HG02981 (cell line): Measurements from ENCODE around the gene ASIC2.

Experiments
- ATAC-seq: cut with Tn5 transposase; IDR thresholded peaks from one replicate; pipeline ENCODE4 v1.9.1; 2021; ENCODE audit warnings: mild to moderate bottlenecking, moderate library complexity; ENCODE audit not compliant: unreplicated experiment

ASIC2 gene

DNA sequence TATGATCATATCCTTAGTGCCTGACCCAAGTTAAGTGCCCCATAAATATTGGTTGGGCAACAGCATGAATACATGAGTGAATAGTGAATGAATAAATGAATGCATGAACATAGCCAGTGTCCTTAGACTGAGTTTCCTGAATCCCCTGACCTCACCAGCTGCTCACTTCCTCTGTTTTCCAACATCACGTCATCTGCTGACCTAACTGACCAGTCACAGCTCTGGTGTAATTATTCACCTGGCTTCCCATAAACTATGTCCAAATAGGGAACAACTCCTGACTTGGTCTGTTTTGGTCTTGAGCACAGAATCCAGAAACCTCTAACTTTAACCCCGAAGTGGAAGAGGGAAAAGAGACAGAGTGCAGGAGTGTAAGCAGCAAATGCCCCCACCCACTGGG is 83.4 kb downstream of the ASIC2 start:
- ATAC-seq, result no peak

DNA sequence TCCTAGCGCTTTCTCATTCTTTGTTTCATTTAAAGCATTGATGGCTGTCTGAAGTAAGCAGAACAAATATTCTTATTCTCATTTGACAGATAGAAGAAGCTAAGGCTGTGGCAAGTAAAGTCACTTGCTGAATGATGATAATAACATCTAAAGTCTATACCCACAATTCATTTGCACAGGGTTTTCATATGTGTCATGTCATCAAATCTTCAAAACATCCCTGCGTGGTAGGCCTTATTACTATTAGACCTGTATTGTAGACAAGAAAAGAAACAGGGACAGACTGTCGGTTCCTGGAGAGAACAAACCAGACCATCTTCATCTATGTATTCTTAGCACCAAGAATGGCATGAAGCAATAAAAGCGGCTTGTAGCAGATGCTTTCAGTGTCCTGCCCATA is 85.9 kb downstream of the ASIC2 start:
- no peak for ATAC-seq

DNA sequence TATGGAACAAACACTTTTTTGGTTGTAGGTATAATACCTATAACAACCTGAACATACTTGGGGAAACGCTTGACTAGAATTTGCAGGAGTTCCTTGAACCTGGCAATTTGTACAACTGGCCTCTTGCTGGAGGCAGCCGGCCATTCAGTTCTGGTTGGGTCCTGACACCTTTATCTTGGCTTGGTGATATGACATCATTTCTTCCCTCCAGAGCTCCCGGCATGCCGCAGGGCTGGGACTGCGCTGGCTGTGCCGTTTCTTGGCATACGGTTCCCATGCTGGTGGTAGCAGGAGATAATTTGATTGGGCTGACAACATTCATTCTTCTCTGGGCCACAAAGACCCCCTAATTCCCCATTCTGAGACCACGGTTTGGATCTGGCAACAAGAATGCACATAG is 87.5 kb downstream of the ASIC2 start:
- no peak for ATAC-seq

DNA sequence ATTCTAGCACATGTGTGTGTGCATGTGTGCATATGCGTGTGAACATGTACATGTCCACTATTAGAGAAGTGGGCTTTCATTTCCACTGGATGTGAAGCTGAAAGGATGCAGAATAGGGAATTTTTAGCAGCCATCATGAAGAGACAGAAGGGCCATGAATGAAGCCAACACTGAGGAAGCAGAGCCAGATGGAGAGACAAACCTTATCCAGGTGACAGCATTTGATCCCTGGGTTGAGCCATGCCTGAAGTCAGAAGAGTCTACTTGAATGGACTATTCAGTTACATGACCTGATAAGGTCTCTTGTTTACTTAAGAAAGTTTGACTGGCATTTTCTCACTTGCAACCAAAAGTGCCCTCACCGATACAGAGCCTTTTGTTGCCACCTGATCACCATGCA is 88.4 kb downstream of the ASIC2 start:
- ATAC-seq, result no peak

DNA sequence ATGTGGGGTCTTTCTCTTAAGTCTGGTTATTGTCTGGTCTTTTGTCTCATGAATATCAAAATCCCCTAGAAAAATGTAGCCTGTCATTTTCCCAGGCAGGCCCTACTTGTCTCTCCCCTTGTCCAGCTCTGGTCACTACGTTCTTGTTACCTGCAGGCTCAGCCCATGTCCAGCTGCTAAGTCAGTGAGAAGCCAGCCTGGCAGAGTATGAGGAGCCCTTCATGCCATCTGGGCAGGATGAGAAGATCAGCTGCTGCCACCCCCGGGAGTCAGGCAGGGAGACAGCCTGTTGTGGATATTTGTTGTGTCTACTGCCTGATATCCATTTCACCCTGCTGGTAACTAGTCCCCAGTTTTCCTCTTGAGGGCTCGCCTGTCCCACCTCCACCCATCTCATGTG is 88.9 kb downstream of the ASIC2 start:
- ATAC-seq, result no peak

DNA sequence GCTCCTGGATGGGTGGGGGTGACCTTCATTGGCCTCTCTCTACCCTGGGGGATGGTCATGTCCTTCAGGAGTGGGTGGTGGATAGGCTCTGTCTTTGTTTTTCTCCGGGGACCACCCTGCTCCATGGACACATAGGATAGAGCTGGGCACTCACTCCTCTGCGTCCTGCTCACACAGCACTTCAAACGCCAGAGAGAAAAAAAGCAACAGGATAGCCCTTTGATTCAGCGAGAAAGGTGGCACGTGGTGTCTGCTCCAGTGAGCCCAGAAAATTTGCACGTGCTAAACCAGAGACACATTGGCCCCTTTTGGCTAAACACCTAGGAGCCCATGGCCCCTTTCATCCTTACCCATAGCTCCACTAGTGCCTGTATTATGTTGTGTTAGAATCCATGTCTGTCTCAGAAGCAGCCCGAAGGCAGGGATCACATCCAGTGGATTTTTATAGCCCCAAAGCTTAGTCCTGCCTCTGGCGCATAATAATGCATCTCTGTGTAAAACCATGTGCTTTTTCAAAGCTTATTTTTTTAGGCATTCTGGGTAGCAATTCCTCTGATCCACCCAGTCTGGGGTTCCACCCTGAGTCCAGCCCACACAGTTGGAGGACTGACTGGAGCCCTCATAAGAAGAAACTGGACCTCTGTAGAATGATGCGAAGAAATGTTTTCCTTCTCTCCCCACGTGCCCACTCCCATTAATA is 90.1 kb downstream of the ASIC2 start:
- no peak for ATAC-seq

DNA sequence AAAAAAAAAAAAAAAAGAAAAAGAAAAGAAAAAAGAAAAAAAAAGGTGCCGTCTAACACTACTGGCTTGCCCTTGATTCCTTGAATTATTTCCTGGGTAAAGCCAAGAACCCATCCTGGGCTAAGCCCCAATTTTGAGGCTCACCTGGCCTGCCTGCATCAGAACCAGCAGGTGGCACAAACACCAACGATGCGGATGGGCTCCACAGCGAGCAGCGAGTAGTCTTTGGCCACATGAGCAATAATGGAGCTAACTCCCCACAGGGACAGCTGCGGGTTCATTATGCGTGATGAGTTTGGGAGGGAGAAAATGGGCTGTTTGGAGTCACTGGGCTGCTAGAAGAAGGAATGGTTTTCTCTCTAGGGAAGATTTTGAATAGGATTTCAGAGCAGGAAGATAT is 91.1 kb downstream of the ASIC2 start:
- no peak for ATAC-seq

DNA sequence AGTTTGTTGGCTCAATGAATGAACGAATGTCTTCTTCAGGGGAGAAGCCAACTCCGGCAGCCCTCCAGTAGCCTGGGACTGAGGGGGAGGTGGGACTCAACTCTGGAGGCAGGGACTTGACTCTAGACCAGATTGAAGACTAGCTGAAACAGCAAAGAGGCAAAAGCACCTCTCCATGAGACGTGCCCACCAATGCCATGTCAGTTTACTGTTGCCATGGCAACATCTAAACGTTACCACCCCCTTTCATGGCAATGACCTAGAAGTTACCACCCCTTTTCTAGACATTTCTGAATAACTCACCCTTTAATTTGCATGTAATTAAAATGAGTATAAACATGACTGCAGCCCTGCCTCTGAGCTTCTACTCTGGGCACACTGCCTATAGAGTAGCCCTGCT is 91.8 kb downstream of the ASIC2 start:
- ATAC-seq, result no peak

DNA sequence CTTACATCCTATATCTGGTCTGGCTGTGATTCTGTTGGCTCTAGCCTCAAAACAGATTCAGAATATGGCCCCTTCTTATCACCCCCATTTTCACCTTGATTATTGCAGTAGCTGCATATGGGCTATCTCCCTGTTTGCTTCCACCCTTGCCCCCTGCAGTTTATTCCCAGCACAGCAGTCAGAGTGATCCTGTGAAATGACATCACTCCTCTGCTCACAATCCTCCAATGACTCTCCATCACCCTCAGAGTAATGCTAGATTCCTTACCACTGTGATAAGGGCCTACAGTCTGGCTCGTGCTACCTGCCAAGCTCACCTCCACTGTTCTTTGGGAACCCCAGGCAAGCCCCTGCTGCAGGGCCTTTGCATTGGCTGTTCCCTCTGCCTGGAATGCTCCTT is 92.5 kb downstream of the ASIC2 start:
- no peak for ATAC-seq

DNA sequence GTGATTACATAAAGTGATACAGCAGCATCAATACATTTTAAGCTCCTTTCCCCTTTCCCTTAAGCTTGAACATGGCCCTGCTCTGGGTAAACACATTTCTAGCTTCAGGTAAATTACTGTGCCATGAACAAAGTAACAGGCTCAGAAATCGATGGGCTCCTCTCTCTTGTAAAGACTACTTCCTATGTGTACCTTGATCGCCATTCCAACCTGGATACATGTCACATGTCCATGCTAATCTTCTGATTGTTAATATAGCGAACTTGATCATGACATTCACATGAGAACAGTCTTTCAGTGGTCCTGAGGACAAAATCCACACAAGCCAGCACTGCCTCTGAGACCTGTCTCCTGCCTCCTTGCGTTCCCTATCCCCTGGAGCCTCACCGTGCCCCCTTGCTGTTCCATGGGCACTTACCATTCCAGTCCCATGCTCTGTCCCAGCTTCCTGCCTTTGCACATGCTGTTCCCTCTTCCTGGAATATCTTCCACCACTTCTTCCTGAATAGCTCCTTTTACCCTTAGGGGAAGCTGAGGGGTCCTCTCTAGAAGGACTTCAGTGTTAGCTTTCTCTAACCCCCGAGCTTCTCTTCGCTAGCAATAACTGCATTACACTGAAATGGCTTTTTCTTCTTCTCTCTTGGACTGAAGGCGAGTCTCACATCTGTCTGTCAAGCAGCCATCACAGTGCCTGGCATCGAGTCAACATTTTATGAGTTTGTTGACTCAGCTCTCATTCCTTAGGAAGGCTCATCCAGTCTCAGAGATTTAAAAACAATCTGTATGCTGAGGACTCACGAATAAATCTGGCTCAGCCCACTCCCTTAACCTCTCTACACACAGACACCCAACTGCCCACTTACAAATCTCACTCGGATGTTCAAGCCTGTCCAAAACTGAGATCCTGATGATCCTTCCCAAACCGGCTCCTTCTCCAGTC is 93.3 kb downstream of the ASIC2 start:
- no peak for ATAC-seq

- no peak for ATAC-seq
Observed at GRCh38 chr17:33198954-33199353, 94.1 kb downstream of the ASIC2 start.

DNA sequence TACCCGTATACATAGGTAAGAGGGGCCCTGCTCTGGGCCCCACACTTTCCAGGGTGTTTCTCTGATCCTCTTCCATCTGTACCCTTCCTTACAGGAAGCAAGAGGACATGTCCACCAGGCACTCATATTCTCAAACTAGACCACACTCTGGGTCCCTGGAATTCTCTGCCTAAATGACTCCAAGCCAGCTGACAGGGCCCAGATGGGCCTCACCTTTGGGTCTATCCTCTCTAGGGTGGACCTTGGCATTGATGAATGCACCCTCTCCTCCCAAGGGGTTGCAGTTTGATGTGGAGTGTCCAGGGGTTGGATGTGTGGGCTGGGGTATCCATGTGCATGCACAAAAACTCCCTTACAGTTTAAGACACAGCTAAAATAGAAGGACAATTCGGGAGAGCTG is 95.8 kb downstream of the ASIC2 start:
- no peak for ATAC-seq

DNA sequence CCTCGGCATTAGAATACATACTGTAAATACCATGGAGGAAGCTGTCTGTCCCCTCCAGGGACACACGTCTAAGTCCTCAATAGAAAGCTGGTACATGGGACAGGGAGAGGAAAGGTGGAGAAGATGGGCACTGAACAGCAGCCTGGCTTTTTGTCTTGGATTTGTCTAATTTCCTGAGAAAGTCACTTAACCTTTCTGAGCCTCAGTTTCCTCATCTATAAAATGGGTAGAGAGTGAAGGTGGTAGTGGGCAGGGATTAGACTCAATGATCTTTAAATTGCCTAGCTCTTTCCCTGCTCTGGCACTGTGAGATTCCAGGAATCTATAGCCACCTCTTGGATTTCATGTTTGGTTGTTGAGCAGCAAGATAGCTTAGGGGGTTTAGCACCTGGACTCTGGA is 96.2 kb downstream of the ASIC2 start:
- ATAC-seq, result no peak

DNA sequence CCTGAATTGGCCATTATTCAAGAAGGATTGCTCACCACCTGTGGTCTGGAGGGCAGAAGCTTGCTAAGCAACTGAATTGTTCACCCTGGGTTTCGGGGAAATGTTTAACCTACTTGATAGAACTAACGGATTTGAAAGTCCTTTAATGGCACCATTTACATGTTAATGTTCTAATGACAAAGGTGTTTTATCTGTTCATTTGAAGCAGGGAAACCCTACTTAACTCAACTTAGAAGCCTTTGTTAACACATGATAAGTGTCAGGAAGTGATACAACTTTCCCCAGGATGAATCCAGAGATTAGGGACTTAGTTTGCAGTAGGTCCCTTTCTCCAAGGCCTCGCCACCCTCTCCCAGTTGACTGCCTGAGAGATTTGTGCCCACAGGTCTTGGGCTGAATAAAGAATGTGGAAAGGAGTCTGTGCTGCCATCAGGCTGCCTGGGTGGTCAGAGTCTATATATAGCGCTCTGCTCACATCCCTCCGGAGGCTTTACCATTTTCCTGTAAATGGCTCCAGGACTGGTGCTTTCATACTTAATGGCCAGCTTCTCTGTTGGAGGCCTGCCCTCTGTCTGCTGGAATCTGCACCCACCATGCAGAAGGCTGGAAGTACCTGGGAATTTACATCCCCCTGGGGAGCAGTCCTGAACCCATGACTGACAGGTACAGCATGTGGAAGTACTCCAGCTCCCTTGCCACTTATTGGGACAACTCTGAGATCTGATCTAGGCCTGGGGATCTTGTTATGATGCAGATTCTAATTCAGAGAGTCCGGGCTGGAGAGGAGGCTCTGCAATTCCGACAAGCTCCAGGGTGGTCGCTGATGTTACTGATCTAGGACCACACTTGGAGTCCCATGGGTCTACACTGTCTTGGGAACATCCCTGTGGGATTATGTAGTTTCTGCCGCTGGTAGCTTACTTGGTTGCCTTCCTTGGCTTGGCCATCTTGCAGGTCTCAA is 99.9 kb downstream of the ASIC2 start:
- ATAC-seq, result no peak

DNA sequence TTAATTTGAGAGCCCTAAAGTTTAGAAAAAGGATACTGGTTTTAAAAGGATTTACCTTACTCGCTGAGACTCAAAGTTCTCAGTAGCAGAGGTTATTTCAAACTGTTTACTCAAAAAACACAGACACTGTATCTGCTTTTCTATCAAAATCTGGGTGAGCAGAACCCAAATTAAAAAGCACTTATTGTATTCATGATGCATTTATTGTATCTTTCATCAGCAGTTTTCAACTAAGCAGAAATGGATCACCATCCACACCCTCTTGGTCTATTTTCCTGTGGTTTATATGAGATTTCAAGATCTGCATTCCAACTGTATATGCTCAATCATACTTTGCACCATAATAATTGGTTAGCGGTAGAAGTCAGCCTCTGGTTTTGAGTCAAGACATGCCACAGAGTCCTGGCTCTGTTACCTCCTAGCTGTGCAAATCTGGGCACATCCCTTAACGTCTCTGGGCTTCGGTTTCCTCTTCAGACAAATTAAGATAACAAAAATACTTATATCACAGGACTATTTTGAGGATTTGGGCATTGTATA is 109.5 kb downstream of the ASIC2 start:
- ATAC-seq, result no peak

- ATAC-seq, result no peak
Observed at GRCh38 chr17:33179151-33179550, 113.9 kb downstream of the ASIC2 start.

- ATAC-seq, result no peak
Observed at GRCh38 chr17:33178681-33179080, 114.4 kb downstream of the ASIC2 start.

DNA sequence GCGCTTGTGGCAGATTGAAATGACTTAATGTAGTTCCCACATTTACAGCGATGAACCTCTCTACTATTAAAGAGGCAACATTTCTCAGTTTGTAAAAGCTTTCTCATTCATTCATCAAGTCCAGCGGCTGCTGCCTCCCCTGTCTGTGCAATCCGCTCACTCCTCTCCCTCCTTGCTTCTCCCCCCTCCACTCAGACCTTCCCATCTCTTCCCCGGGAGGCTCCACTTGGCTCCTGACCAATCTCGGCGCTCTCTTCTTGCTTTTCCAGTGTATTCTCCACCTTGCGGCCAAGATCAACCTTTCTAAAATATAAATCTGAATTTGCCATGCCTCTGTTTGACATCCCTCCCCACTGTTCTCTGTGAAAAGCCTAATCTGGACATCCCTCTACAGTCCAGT is 117.5 kb downstream of the ASIC2 start:
- ATAC-seq, result no peak

GRCh38 chr17:33171931-33172330 is 121.2 kb downstream of the ASIC2 start:
- ATAC-seq, result no peak

DNA sequence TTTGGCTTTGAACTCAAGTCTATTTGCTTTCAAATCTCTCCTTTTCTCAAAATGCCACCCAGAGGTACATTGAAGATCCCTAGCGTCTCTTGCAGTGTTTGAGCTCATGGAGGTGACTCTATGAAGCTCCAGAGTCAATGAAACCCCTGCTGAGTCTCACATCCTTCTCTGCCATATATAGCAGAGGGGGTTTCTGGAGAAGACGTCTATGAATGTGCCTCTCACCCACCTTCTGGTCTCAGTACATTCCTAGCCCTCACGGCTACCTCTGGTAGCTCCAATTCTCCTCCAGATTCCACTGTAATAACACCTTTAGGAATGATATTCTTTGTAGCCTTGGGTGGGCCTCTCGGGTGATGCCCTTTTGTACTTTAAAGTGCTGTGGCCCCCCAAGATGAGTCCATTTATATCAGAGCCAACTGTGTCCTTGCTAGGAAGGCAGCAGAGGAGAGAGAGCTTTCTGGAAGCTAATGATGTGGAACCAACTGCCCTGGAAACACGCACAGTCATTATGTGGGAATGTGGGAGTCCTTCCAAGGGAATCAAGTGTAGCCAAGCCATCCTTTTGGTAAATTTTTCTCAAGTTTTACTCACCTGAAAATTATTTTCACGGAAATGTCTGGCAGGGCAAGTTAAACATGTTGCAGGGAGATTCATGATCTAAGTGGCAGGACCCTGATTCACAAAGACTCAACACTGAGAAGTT is 123.4 kb downstream of the ASIC2 start:
- ATAC-seq, result no peak
